K562 (cell line): ENCODE data around the gene MED29. TPM values are rescaled to one million over a fixed set of nuclear protein-coding genes. Genes with fewer than 3 reads are reported as not detected.

Source experiments
- ATF4 ChIP-seq: fragments of 450-650 bp; formaldehyde crosslinking; IDR thresholded peaks from 2 replicates; pipeline ENCODE4 v1.4.0; 2022; ENCODE audit warnings: mild to moderate bottlenecking, moderate library complexity
- CREM ChIP-seq: IDR thresholded peaks from 2 replicates; pipeline ENCODE4 v1.6.1; 2014; ENCODE audit warnings: antibody characterized with exemption, low read depth
- DDX20 ChIP-seq: fragments of 450-650 bp; IDR thresholded peaks from 2 replicates; pipeline ENCODE4 v1.6.1; 2016; ENCODE audit warnings: missing genetic modification characterization, low read depth, mild to moderate bottlenecking, missing compliant biosample characterization, moderate library complexity
- ERF ChIP-seq: fragments of 450-650 bp; formaldehyde crosslinking; IDR thresholded peaks from 2 replicates; pipeline ENCODE4 v1.4.0; 2020; ENCODE audit warnings: mild to moderate bottlenecking, mixed read lengths
- GTF3C2 ChIP-seq: IDR thresholded peaks from 3 replicates; pipeline ENCODE4 v1.6.1; 2011; ENCODE audit warnings: borderline replicate concordance, mild to moderate bottlenecking, moderate library complexity; ENCODE audit not compliant: insufficient read length; ENCODE audit errors: extremely low read depth
- HDAC1 ChIP-seq, 2 experiments: fragments of 450-650 bp; IDR thresholded peaks; 2 replicates each; pipeline ENCODE4 v1.6.1; 2016 to 2017; ENCODE audit warnings: inconsistent platforms in 1 of 2, mild to moderate bottlenecking in 1 of 2, moderate library complexity in 1 of 2
- ID3 ChIP-seq, 2 experiments: fragments of 250-450 bp in 1 of 2; fragments of 450-650 bp in 1 of 2; sonication (Bioruptor Pico) in 1 of 2; IDR thresholded peaks; 2 replicates each; pipeline versions ENCODE4 v1.6.1 to v1.8.0; 2016 to 2021; ENCODE audit warnings: mild to moderate bottlenecking in 2 of 2, moderate library complexity in 2 of 2, missing compliant biosample characterization in 1 of 2, missing genetic modification characterization in 1 of 2
- ILK ChIP-seq: fragments of 450-650 bp; IDR thresholded peaks from 2 replicates; pipeline ENCODE4 v1.6.1; 2016; ENCODE audit warnings: missing genetic modification characterization, low read depth, mild to moderate bottlenecking, missing compliant biosample characterization, moderate library complexity, borderline replicate concordance
- KDM4B ChIP-seq, 2 experiments: fragments of 450-650 bp in 1 of 2; sonication (generic) in 1 of 2; IDR thresholded peaks; 2 replicates each; pipeline ENCODE4 v1.6.1; 2016 to 2017; ENCODE audit warnings: borderline replicate concordance in 2 of 2, antibody characterized with exemption in 1 of 2, low read depth in 1 of 2, mild to moderate bottlenecking in 1 of 2
- OTX1 ChIP-seq: fragments of 450-650 bp; formaldehyde crosslinking; IDR thresholded peaks from 2 replicates; pipeline ENCODE4 v1.4.0; 2022; ENCODE audit warnings: mild to moderate bottlenecking
- SMARCB1 ChIP-seq: IDR thresholded peaks from 2 replicates; pipeline ENCODE4 v1.6.1; 2011; ENCODE audit warnings: improper control_type of control experiment, low read depth; ENCODE audit not compliant: insufficient read length
- YY1 ChIP-seq, 3 experiments: IDR thresholded peaks; 2 replicates each; pipeline ENCODE4 v1.6.1; 2011; ENCODE audit warnings: low read length in 2 of 3, mild to moderate bottlenecking in 2 of 3, moderate library complexity in 2 of 3, borderline replicate concordance in 1 of 3, control low read depth in 1 of 3, low read depth in 1 of 3; ENCODE audit not compliant: insufficient read depth in 3 of 3, insufficient replicate concordance in 2 of 3, control insufficient read depth in 1 of 3, insufficient read length in 1 of 3; ENCODE audit errors: extremely low read depth in 1 of 3
- ZNF184 ChIP-seq: sonication (generic); formaldehyde crosslinking; IDR thresholded peaks from 2 replicates; pipeline ENCODE4 v1.5.0; 2020; ENCODE audit warnings: missing genetic modification reagents
- ZNF212 ChIP-seq: fragments of 450-650 bp; formaldehyde crosslinking; IDR thresholded peaks from 2 replicates; pipeline ENCODE4 v1.4.0; 2020; ENCODE audit warnings: mild to moderate bottlenecking
- ZNF41 ChIP-seq: fragments of 250-450 bp; sonication (Bioruptor Pico); conservative IDR thresholded peaks from 2 replicates; pipeline ENCODE4 v1.4.0; 2020; ENCODE audit warnings: mild to moderate bottlenecking
- ZNF766 ChIP-seq: fragments of 200-800 bp; sonication (Bioruptor generic); conservative IDR thresholded peaks from 2 replicates; pipeline ENCODE4 v1.6.1; 2016; ENCODE audit warnings: missing genetic modification characterization, missing compliant biosample characterization
- polyA plus RNA-seq, 8 experiments: library from polyadenylated mRNA; depleted of rRNA in 4 of 8; stranded (reverse) in 5 of 8; unstranded in 3 of 8; fragments of >200 nt; fragmentation: Nextera tagmentation in 2 of 8; fragmentation: Illumina TruSeq in 1 of 8; extraction: Ambion mirVana in 2 of 8; extraction: Trizol in 1 of 8; gene quantifications; 2 replicates each; pipeline versions ENCODE4 v1.2.1 to v1.2.3, GENCODE V29; 2011 to 2014; ENCODE audit warnings: inconsistent platforms in 1 of 8, missing spikeins in 1 of 8
- total RNA-seq, 7 experiments: library from RNA; depleted of rRNA in 6 of 7; stranded (reverse); fragments of >200 nt in 6 of 7; fragmentation: Illumina TruSeq in 2 of 7; extraction: Trizol in 2 of 7; gene quantifications; 2 replicates each; pipeline versions ENCODE4 v1.2.1 to v1.2.3, GENCODE V29; 2011 to 2021; ENCODE audit warnings: low replicate concordance in 1 of 7
- TF ChIP-seq, protein P1 (sequence below): fragments of 250-450 bp; sonication (Bioruptor Pico); IDR thresholded peaks from 2 replicates; pipeline ENCODE4 v1.5.0; 2021; ENCODE audit warnings: mild to moderate bottlenecking, moderate library complexity

MED29 gene
- total and polyA plus RNA-seq, 9 of the 15 experiments (the other 6 are each of a cell fraction or from before 2014, with no cell fraction given), result 1.8 to 22.6 (median 12.4) TPM

DNA sequence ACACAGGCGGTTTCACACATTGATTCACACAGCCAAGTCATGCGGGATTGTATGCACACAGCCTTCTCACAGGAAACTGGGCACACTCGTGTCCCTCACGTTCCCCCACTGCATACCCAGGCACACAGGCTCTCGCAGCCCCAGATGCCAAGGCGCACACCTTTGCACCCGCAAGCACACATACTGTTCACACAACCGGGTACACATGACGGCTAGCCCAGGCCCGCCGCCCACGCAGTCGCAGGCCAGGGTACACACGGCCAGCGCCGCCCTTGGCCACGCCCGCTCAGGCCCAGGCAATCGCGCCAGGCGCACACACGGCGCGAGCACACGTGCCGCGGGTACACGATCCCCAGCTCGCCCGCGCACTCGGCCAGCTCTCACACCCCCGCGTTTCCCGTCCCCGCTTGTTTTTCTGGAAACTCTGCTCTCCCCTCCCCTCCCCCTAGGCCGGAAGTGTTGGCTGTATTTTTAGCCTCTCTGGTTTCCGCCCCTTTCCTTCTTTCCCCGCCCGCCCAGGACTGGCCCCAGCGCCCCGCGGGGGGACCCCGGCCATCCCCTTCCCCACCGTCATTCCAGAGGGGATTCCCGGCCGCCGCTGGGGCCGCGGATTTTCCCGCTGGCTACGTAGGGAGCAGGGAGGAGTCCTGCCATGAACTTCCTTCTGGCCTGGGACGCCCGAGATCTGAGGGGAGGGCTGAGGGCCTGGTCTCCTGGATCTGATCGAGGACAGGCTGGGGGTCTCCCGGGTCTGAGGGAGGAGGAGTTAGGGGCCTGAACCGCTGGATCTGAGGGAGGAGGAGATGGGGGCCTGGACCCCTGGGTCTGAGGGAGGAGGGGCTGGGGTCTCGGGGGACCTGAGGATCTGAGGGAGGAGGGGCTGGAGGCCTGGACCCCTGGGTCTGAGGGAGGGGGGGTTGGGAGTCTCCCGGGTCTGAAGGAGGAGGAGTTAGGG, 11.4 kb downstream of the MED29 start (continued):
- TF ChIP-seq ATF4 (CRISPR knock-in tag) (no peak), ZNF184 (no peak), HDAC1 (IDR thresholded peaks at IDR 0.05) (peak in 1 of 2 experiments; percentile 88; a peak in 2 of 4 replicates), OTX1 (CRISPR knock-in tag) (no peak; the same call in 1 of the 2 replicates), ZNF766 (CRISPR knock-in tag) (peak; percentile 17; the same call in 1 of the 2 replicates), YY1 (IDR thresholded peaks at IDR 0.05; ENCODE audit: borderline replicate concordance in 1 of 3, control insufficient read depth in 1 of 3, extremely low read depth in 1 of 3, insufficient read depth in 3 of 3, insufficient read length in 1 of 3, insufficient replicate concordance in 2 of 3, low read depth in 1 of 3, low read length in 2 of 3) (peak in 2 of 3 experiments; percentile 32 to 38), ID3 (CRISPR knock-in tag; IDR thresholded peaks at IDR 0.05) (no peak), ID3 (tag; IDR thresholded peaks at IDR 0.05) (peak; percentile 92), SMARCB1 (no peak), ZNF212 (CRISPR knock-in tag) (0 out of 2 replicates have a peak, but pooled peaks have one; percentile 26), ERF (CRISPR knock-in tag) (peak; percentile 93; the same call in 1 of the 2 replicates), GTF3C2 (no peak), ZNF41 (CRISPR knock-in tag) (no peak), KDM4B (IDR thresholded peaks at IDR 0.05; ENCODE audit: borderline replicate concordance in 2 of 2, low read depth in 1 of 2) (no peak), DDX20 (tag) (no peak), CREM (peak; percentile 77), ILK (tag) (no peak)
- TF ChIP-seq, protein P1, sequence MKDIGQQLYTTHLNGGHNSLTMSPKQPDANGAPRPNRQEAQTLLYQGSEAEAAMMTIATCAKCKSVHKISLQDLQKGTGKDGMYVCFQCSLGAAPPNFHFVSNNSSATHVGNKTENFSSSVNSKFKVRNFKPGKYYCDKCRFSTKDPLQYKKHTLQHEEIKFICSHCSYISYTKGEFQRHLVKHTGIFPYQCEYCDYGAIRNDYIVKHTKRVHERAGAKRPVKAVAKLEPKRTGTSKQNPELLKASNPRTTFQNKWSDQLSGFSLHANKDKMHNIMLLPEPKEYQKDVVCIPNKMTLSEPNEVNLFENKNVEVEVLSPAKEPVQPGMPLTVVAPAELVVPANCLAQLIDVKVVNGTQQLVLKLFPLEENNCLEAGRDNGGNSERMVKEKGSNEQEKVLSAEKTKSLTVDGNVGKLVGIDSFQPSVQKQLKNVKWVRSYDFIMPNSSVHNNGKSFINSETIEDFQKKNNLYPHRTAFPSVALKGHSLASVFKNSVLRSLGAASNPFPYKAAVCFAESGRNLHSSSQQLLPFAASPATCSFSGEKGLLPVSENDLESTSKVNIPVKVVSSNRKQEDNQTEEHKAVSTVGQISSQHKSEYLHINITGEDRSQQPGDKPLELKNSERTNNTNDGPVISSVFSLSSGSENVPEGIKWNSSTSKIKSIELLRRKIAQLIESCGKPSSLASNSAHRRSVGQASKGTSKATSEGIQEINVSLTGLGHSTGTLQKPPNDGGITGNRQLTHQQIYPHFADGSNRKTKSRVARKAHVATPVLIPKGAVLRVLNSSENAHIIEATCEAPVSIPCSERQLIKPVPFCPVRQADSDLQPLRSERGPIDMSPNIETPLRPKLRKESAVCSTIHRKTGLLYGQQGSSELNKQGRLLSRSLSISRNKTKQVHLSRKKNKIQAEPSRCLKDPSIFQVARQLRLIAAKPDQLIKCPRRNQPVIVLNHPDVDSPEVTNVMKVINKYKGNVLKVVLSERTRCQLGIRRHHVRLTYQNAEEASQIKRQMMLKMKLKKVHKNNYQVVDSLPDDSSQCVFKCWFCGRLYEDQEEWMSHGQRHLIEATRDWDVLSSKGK (CRISPR knock-in tag), result no peak
